Measurements from ENCODE around the gene CUZD1. TPM values are rescaled to one million over a fixed set of nuclear protein-coding genes. Genes with fewer than 3 reads are reported as not detected.
A peak's percentile ranks its signal among the peaks of the same experiment; 100 is the strongest.

Gene CUZD1
- total RNA-seq (2021), result 1.6 and 2.1 TPM in 2 replicates
- Bru-seq, nascent RNA, result percentile 58 among the genes with signal in this experiment
- BruChase-seq, experiment 1, labeled RNA remaining after a 2-hour chase, result percentile 49 among the genes with signal in this experiment
- percentile 34 among the genes with signal in this experiment for BruChase-seq, experiment 2, labeled RNA remaining after a 6-hour chase
- long read RNA-seq, result 0 reads

DNA sequence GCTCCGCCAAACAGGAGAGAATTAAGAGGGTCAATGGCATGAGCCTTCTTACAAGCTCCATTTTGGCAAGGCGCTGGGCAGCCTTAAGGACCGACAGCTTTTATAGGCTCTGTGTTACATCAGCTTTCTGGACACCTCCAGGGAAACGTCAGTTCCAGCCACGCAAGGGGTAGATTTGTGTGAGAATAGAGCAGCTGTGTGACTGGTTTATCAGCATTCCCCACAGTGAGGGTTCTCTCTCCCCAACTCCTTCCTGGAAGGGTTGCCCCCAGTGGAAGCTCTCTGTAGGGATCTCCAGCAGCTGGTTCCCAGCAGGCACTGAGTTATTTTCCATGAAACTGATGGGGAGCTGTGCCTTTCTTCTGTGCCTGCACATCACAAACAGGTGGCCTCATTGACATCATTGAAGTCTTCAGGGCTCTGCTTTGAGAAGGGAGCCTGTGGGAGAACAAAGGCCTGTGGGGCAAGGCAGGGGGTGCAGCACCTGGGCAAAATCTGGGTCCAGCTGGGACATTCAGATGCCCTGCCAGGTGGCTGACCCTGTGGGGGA lies at the start of gene CUZD1:
Gene CUZD1 (minus strand): TSS at position 75 of the 550 bp plus-strand sequence. CDS start 14 bp downstream, at position 61.
- no peaks in the 10 kb centered on the region for H3K4me1 ChIP-seq (ENCODE audit: insufficient read depth, low read length, poor library complexity, severe bottlenecking)
- H3K36me3 ChIP-seq (ENCODE audit: insufficient read depth, low read length, poor library complexity, severe bottlenecking), result no peaks in the 10 kb centered on the region
- intact Hi-C loops (cut with micrococcal nuclease; ENCODE audit: unreplicated experiment), result no loop called here
- ChIA-PET POLR2A (ENCODE audit: low non-redundant PET) (no interaction called here), CTCF (no interaction called here)
- peaks cover 5% of the 10 kb centered on the region for H3K9me3 ChIP-seq (ENCODE audit: low read depth, low read length, poor library complexity, severe bottlenecking)
- BruUV-seq (replicated peaks), result no TSS peak
- H3K27me3 ChIP-seq (replicated peaks; ENCODE audit: insufficient read depth, low read depth, low read length, poor library complexity), result no peaks in the 10 kb centered on the region
- no peak for TF ChIP-seq EZH2 (IDR thresholded peaks at IDR 0.05; ENCODE audit: borderline replicate concordance, low read depth, low read length, poor library complexity, severe bottlenecking)
- TF ChIP-seq, protein P1, sequence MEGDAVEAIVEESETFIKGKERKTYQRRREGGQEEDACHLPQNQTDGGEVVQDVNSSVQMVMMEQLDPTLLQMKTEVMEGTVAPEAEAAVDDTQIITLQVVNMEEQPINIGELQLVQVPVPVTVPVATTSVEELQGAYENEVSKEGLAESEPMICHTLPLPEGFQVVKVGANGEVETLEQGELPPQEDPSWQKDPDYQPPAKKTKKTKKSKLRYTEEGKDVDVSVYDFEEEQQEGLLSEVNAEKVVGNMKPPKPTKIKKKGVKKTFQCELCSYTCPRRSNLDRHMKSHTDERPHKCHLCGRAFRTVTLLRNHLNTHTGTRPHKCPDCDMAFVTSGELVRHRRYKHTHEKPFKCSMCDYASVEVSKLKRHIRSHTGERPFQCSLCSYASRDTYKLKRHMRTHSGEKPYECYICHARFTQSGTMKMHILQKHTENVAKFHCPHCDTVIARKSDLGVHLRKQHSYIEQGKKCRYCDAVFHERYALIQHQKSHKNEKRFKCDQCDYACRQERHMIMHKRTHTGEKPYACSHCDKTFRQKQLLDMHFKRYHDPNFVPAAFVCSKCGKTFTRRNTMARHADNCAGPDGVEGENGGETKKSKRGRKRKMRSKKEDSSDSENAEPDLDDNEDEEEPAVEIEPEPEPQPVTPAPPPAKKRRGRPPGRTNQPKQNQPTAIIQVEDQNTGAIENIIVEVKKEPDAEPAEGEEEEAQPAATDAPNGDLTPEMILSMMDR (conservative IDR thresholded peaks at IDR 0.05; ENCODE audit: low read depth, low read length), result no peak
- H3K27ac ChIP-seq (ENCODE audit: low read depth, low read length, poor library complexity, severe bottlenecking), result no peak within 1 kb of the TSS
- no peak within 1 kb of the TSS for H3K4me3 ChIP-seq (ENCODE audit: low read depth, low read length, poor library complexity, severe bottlenecking)
- DNase-seq (ENCODE audit: low spot score), result no peak

DNA sequence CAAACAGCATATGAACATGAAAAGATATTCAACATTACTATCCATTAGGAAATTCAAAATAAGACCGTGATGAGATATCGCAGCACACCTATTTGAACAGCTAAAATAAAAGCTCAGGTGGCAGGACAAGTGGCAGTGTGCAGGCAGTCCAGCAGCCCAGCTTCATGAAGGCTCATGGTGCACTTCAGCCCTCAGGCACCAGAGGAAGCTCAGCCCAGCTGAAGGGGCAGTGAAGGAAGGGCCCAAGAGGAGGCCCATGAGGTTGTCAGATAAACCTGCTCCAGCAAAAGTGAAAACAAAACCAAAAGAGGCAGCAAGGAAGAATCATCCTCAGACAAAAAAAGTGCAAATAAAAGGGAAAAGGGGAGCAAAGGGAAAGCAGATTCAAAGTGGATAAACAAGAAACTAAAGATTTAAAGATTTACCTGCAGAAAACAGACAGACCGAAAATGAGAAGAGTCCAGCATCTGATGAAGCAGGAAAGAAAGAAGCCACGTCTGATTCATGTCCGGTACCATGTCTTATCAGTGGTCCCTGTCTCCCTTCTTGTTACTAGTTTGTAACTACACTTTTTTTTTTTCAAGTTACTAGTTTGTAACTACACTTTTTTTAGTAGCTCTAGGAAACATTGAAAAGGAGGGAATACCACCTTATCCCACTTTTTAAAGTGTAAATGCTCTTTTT lies 48.7 kb upstream of the CUZD1 start:
- TF ChIP-seq, protein P1 (conservative IDR thresholded peaks at IDR 0.05; ENCODE audit: low read depth, low read length), result no peak
- TF ChIP-seq EZH2 (IDR thresholded peaks at IDR 0.05; ENCODE audit: borderline replicate concordance, low read depth, low read length, poor library complexity, severe bottlenecking), result no peak
- ChIA-PET CTCF (no interaction called here), POLR2A (ENCODE audit: low non-redundant PET) (interaction anchor here (0.7 kb wide), 1 partner anchor 1341 kb away, joined by 3 read pairs; no protein-coding TSS in a partner anchor)
- Histone ChIP-seq H3K9me3 (ENCODE audit: low read depth, low read length, poor library complexity, severe bottlenecking) (no peaks in the 10 kb centered on the region), H3K27ac (ENCODE audit: low read depth, low read length, poor library complexity, severe bottlenecking) (no peak overlapping the region), H3K4me3 (ENCODE audit: low read depth, low read length, poor library complexity, severe bottlenecking) (no peak overlapping the region), H3K36me3 (ENCODE audit: insufficient read depth, low read length, poor library complexity, severe bottlenecking) (no peaks in the 10 kb centered on the region), H3K4me1 (ENCODE audit: insufficient read depth, low read length, poor library complexity, severe bottlenecking) (no peaks in the 10 kb centered on the region), H3K27me3 (replicated peaks; ENCODE audit: insufficient read depth, low read depth, low read length, poor library complexity) (peaks cover 28% of the 10 kb centered on the region)
- intact Hi-C loops (cut with micrococcal nuclease; ENCODE audit: unreplicated experiment), result no loop called here
- no peak for DNase-seq (ENCODE audit: low spot score)
- BruUV-seq (replicated peaks), result no TSS peak

- Histone ChIP-seq H3K27me3 (replicated peaks; ENCODE audit: insufficient read depth, low read depth, low read length, poor library complexity) (no peaks in the 10 kb centered on the region), H3K9me3 (ENCODE audit: low read depth, low read length, poor library complexity, severe bottlenecking) (no peaks in the 10 kb centered on the region), H3K36me3 (ENCODE audit: insufficient read depth, low read length, poor library complexity, severe bottlenecking) (no peaks in the 10 kb centered on the region), H3K27ac (ENCODE audit: low read depth, low read length, poor library complexity, severe bottlenecking) (no peak overlapping the region), H3K4me1 (ENCODE audit: insufficient read depth, low read length, poor library complexity, severe bottlenecking) (no peaks in the 10 kb centered on the region), H3K4me3 (ENCODE audit: low read depth, low read length, poor library complexity, severe bottlenecking) (no peak overlapping the region)
- intact Hi-C loops (cut with micrococcal nuclease; ENCODE audit: unreplicated experiment), result loop anchor here (1.0 kb wide), 1 partner anchor 43 kb away; no protein-coding TSS in a partner anchor
- CTCF ChIA-PET, result no interaction called here
- TF ChIP-seq EZH2 (IDR thresholded peaks at IDR 0.05; ENCODE audit: borderline replicate concordance, low read depth, low read length, poor library complexity, severe bottlenecking), result no peak
- TF ChIP-seq, protein P1 (conservative IDR thresholded peaks at IDR 0.05; ENCODE audit: low read depth, low read length), result no peak
- POLR2A ChIA-PET (ENCODE audit: low non-redundant PET), result no interaction called here
- DNase-seq (ENCODE audit: low spot score), result no peak
- no TSS peak for BruUV-seq (replicated peaks)
Measured at GRCh38 chr10:122884166-122884565, 38.5 kb upstream of the CUZD1 start.
